AG10803 (cell line): ENCODE results near the gene RPRML.
"Not testable (repeated sequence)": the region's sequence is repeated elsewhere in the genome, so short reads cannot be mapped to it uniquely, and the experiment has no call there.

ENCODE experiments used
- DNase-seq: peaks from one replicate; pipeline ENCODE4 v3.0.0; 2010; ENCODE audit warnings: low read depth
- H3K4me3 ChIP-seq: 2 replicates; pipeline ENCODE4 v1.5.1; 2011; ENCODE audit warnings: mild to moderate bottlenecking, low read length, control low read depth
- CTCF ChIP-seq: conservative IDR thresholded peaks from 2 replicates; pipeline ENCODE4 v1.5.1; 2011; ENCODE audit warnings: mild to moderate bottlenecking, low read length, control low read depth, inconsistent platforms

The RPRML gene

GRCh38 chr17:46995841-46996571 is 17.0 kb upstream of the RPRML start:
- no peak overlapping the region for H3K4me3 ChIP-seq
- DNase-seq: peak; percentile 53
- no peak for TF ChIP-seq CTCF

GRCh38 chr17:46994993-46995392 is 15.9 kb upstream of the RPRML start:
- no peak overlapping the region for H3K4me3 ChIP-seq
- DNase-seq: no peak
- no peak for TF ChIP-seq CTCF

- H3K4me3 ChIP-seq: no peak overlapping the region
- no peak for DNase-seq
- TF ChIP-seq CTCF: no peak
Observed at GRCh38 chr17:46991617-46992016, 12.6 kb upstream of the RPRML start.

- no peak for DNase-seq
Observed at GRCh38 chr17:46989637-46990431, 10.8 kb upstream of the RPRML start.

GRCh38 chr17:46987927-46988326 is 8.9 kb upstream of the RPRML start:
- DNase-seq, H3K4me3 ChIP-seq: not testable (repeated sequence)

More at GRCh38 chr17:46989637-46990431, 10.8 kb upstream of the RPRML start:
- no peak overlapping the region for H3K4me3 ChIP-seq
- no peak for TF ChIP-seq CTCF

GRCh38 chr17:46986366-46986765 is 7.3 kb upstream of the RPRML start:
- no peak overlapping the region for H3K4me3 ChIP-seq
- TF ChIP-seq CTCF: no peak
- DNase-seq: no peak

GRCh38 chr17:46984892-46985291 is 5.8 kb upstream of the RPRML start:
- no peak overlapping the region for H3K4me3 ChIP-seq
- no peak for TF ChIP-seq CTCF
- no peak for DNase-seq
